Stomach (tissue), 9 donors: Measurements from ENCODE around the gene ZNF189. TPM values are rescaled to one million over a fixed set of nuclear protein-coding genes. Genes with fewer than 3 reads are reported as not detected.

Experiments used
- DNase-seq, 2 donors: peaks; one replicate each; pipeline versions ENCODE4 v3.0.0 to v3.0.0-alpha.2; 2013 to 2019
- H3K27ac ChIP-seq, 5 donors: fragments of 200-600 bp in 4 of 5; sonication (generic) in 4 of 5; one replicate each; pipeline ENCODE4 v1.5.1; 2013 to 2019; ENCODE audit warnings: mild to moderate bottlenecking in 1 of 5, moderate library complexity in 1 of 5
- H3K27me3 ChIP-seq, 3 donors: fragments of 200-600 bp; sonication (generic); one replicate each; pipeline ENCODE4 v1.5.1; 2017 to 2019; ENCODE audit warnings: mixed run types in 1 of 3
- H3K36me3 ChIP-seq, 4 donors: fragments of 200-600 bp; sonication (generic); 1 replicate in 3 of 4; 2 replicates in 1 of 4; pipeline ENCODE4 v1.5.1; 2016 to 2019
- H3K4me1 ChIP-seq, 4 donors: fragments of 200-600 bp; sonication (generic); one replicate each; pipeline ENCODE4 v1.5.1; 2016 to 2019
- H3K4me3 ChIP-seq, 4 donors: fragments of 200-600 bp; sonication (generic) in 3 of 4; one replicate each; pipeline ENCODE4 v1.5.1; 2016 to 2019; ENCODE audit warnings: mild to moderate bottlenecking in 1 of 4
- H3K9me3 ChIP-seq, 4 donors: fragments of 200-600 bp; sonication (generic); one replicate each; pipeline ENCODE4 v1.5.1; 2016 to 2019
- EP300 ChIP-seq: sonication (generic); formaldehyde crosslinking; IDR thresholded peaks from one replicate; pipeline ENCODE4 v1.6.1; 2017; ENCODE audit warnings: antibody characterized with exemption
- POLR2A ChIP-seq, 4 donors: fragments of 450-650 bp; IDR thresholded peaks; one replicate each; pipeline ENCODE4 v1.6.1; 2016; ENCODE audit warnings: antibody characterized with exemption in 4 of 4, control low read depth in 2 of 4, mild to moderate bottlenecking in 1 of 4, moderate library complexity in 1 of 4
- POLR2AphosphoS5 ChIP-seq, 3 donors: sonication (generic); formaldehyde crosslinking; IDR thresholded peaks; one replicate each; pipeline ENCODE4 v1.6.1; 2016; ENCODE audit warnings: antibody characterized with exemption in 3 of 3
- WGBS, 5 donors: extraction: QIAGEN DNeasy Blood & Tissue Kit in 3 of 5; methylation state at CpG; one replicate each; pipeline versions ENCODE4 v1.1.5 to v1.1.7; 2013 to 2018; 5-methylcytosine and 5-hydroxymethylcytosine counted together
- intact Hi-C: fragments of 100-400 bp; cut with DNase I; formaldehyde crosslinking; loops from one replicate; pipeline ENCODE4 v1.15.1; 2023; ENCODE audit warnings: low total_unique reads
- polyA plus RNA-seq, 3 donors: library from polyadenylated mRNA; stranded (reverse); fragments of 200-250 nt; gene quantifications; one replicate each; pipeline ENCODE4 v1.2.3, GENCODE V29; 2013
- total RNA-seq, 5 donors: library from RNA; depleted of rRNA; stranded (reverse); fragments of >200 nt; gene quantifications; one replicate each; pipeline versions ENCODE4 v1.1.0 to v1.2.3, GENCODE V29; 2014 to 2016
- TF ChIP-seq, protein P1 (sequence below), 7 experiments: fragments of 450-650 bp in 4 of 7; fragments of 200-600 bp in 3 of 7; sonication (generic) in 3 of 7; IDR thresholded peaks; one replicate each; pipeline ENCODE4 v1.5.1; 2016 to 2019; ENCODE audit warnings: antibody characterized with exemption in 7 of 7, control low read depth in 2 of 7, mild to moderate bottlenecking in 1 of 7
- donor health status: healthy with polysubstance abuse.
- donor health status: Bipolar disorder and iron deficiency.
- donor health status: healthy.

ZNF189 gene
- total and polyA plus RNA-seq, 8 donors: 5.8 to 52.2 (median 12.3) TPM

DNA sequence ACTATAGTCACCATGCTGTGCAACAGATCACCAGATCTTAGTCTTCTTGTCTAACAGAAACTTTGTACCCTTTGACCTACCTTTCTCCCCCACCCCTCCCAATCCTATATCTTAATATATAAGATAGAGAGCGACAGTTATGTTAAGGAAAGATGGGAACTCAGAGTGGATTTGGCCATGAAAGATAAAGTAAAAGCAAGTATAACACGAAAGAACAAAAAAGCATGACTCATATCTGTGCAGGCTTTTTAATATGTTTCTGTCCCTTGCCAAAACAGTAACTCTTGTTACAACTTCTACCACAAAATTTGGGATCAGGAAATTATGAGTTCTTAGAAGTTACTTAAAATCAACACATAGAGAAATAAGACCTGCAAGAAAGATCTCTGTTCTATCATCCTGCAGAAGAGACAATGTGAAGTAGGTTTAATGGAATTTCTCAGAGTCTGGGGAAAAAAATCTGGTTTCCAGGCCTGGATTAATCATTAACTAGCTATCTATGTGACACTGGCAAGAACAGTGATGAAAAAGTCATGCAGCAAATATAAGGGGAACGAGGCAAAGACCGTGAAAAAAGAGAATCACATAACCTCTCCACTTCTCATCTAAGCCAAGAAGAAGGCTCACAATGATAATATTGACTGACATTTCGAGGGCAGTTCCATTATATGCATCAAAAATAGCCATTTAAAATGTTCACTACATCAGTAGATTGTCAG is 32.5 kb upstream of the ZNF189 start:
- no peaks in the 10 kb centered on the region for H3K27me3 ChIP-seq
- peak in 1 of 2 donors; percentile 9 for DNase-seq
- H3K27ac ChIP-seq: no peak overlapping the region
- 32 to 51% (median 37%) methylated on average over 5 of the region's 5 CpGs for WGBS, 5 donors
- H3K9me3 ChIP-seq: no peaks in the 10 kb centered on the region
- H3K36me3 ChIP-seq: no peaks in the 10 kb centered on the region
- intact Hi-C loops: no loop called here
- H3K4me1 ChIP-seq: no peaks in the 10 kb centered on the region
- H3K4me3 ChIP-seq: no peak overlapping the region
- no peak for TF ChIP-seq POLR2AphosphoS5 (IDR thresholded peaks at IDR 0.05)
- TF ChIP-seq, protein P1, sequence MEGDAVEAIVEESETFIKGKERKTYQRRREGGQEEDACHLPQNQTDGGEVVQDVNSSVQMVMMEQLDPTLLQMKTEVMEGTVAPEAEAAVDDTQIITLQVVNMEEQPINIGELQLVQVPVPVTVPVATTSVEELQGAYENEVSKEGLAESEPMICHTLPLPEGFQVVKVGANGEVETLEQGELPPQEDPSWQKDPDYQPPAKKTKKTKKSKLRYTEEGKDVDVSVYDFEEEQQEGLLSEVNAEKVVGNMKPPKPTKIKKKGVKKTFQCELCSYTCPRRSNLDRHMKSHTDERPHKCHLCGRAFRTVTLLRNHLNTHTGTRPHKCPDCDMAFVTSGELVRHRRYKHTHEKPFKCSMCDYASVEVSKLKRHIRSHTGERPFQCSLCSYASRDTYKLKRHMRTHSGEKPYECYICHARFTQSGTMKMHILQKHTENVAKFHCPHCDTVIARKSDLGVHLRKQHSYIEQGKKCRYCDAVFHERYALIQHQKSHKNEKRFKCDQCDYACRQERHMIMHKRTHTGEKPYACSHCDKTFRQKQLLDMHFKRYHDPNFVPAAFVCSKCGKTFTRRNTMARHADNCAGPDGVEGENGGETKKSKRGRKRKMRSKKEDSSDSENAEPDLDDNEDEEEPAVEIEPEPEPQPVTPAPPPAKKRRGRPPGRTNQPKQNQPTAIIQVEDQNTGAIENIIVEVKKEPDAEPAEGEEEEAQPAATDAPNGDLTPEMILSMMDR (IDR thresholded peaks at IDR 0.05): no peak
- no peak for TF ChIP-seq POLR2A (IDR thresholded peaks at IDR 0.05)
- TF ChIP-seq EP300: no peak

DNA sequence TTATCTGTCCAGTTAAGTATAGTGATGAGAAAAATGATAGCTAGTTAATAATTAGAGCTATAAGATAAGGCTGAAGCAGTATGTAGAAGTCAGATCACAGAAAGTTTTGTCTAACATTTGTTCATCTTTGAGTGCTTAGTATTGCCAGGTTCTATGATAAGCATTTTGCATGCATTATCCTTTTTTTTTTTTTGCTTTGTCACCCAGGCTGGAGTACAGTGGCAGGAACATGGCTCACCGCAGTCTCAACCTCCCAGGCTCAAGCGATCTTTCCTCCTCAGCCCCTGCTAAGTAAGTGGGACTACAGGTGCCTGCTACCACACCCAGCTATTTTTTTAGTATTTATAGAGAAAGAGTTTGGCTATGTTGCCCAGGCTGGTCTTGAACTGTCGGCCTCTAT is 31.3 kb upstream of the ZNF189 start:
- DNase-seq: no peak
- H3K36me3 ChIP-seq: no peaks in the 10 kb centered on the region
- TF ChIP-seq, protein P1 (IDR thresholded peaks at IDR 0.05): no peak
- TF ChIP-seq POLR2AphosphoS5 (IDR thresholded peaks at IDR 0.05) (no peak), POLR2A (IDR thresholded peaks at IDR 0.05) (no peak), EP300 (no peak)
- peaks cover 0 to 3% (median 0%) of the 10 kb centered on the region in 4 donors for H3K9me3 ChIP-seq
- intact Hi-C loops: no loop called here
- WGBS, 5 donors: 92 to 98% (median 93%) methylated on average over 3 of the region's 3 CpGs
- H3K4me3 ChIP-seq: no peak overlapping the region
- H3K27ac ChIP-seq: no peak overlapping the region
- no peaks in the 10 kb centered on the region for H3K27me3 ChIP-seq
- H3K4me1 ChIP-seq: no peaks in the 10 kb centered on the region

DNA sequence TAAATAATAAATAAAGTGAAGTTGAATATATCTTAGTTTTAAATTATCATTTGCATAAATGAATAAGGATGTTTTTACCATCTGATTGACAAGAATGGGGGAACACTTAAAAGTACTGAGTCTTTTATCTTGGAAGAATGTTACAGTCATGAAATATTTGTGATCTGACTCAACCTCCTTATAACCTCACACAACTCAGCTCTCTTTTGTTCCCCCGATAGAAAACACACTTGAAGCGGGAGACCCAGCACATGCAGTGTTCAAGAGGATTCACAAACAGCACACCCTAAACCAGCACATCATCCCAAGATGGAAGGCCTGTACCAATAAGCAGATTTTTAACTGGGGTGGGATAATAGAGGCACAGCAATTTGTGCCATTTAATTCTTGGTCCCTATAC is 29.4 kb upstream of the ZNF189 start:
- H3K4me3 ChIP-seq: no peak overlapping the region
- H3K4me1 ChIP-seq: no peaks in the 10 kb centered on the region
- peaks cover 0 to 3% (median 0%) of the 10 kb centered on the region in 4 donors for H3K9me3 ChIP-seq
- intact Hi-C loops: no loop called here
- no peak overlapping the region for H3K27ac ChIP-seq
- H3K27me3 ChIP-seq: no peaks in the 10 kb centered on the region
- DNase-seq: no peak
- no peak for TF ChIP-seq EP300
- TF ChIP-seq, protein P1 (IDR thresholded peaks at IDR 0.05): no peak
- no peak for TF ChIP-seq POLR2A (IDR thresholded peaks at IDR 0.05)
- TF ChIP-seq POLR2AphosphoS5 (IDR thresholded peaks at IDR 0.05): no peak
- no peaks in the 10 kb centered on the region for H3K36me3 ChIP-seq
- WGBS, 5 donors: 75 to 88% (median 85%) methylated on average over 2 of the region's 2 CpGs

DNA sequence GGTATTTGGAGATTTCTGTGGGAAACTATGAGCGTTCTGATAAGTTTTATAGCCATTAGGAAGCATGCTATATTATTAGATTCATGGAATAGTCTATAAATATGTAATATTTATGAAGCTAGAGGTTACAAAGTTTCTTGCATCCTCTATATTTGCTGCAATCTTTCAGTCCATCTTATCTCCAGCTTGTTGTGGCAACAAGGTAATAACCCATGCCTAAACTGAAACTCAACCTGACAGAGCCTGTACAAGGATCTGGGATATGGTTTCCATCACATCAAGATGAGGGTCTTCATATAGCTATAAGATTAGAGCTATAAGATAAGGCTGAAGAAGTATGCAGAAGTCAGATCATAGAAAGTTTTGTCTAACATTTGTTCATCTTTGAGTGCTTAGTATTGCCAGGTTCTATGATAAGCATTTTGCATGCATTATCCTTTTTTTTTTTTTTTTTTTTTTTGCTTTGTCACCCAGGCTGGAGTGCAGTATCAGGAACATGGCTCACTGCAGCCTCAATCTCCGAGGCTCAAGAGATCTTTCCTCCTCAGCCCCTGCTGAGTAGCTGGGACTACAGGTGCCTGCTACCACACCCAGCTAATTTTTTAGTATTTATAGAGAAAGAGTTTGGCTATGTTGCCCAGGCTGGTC is 28.6 kb upstream of the ZNF189 start:
- Histone ChIP-seq H3K27ac (no peak overlapping the region), H3K36me3 (no peaks in the 10 kb centered on the region), H3K4me1 (no peaks in the 10 kb centered on the region), H3K27me3 (no peaks in the 10 kb centered on the region), H3K4me3 (no peak overlapping the region), H3K9me3 (peaks cover 0 to 3% (median 0%) of the 10 kb centered on the region in 4 donors)
- TF ChIP-seq EP300 (no peak), POLR2A (IDR thresholded peaks at IDR 0.05) (no peak), POLR2AphosphoS5 (IDR thresholded peaks at IDR 0.05) (no peak)
- TF ChIP-seq, protein P1 (IDR thresholded peaks at IDR 0.05): no peak
- WGBS, 5 donors: 75 to 89% (median 79%) methylated on average over 2 of the region's 2 CpGs
- no peak for DNase-seq
- intact Hi-C loops: no loop called here
